K562 (cell line): ENCODE results near the gene ANKS1A. TPM values are rescaled to one million over a fixed set of nuclear protein-coding genes. Genes with fewer than 3 reads are reported as not detected.
A peak's percentile ranks its signal among the peaks of the same experiment; 100 is the strongest.

ENCODE experiments used
- ATF7 ChIP-seq: fragments of 450-650 bp; IDR thresholded peaks from 2 replicates; pipeline ENCODE4 v1.7.1; 2014; ENCODE audit warnings: mild to moderate bottlenecking, moderate library complexity
- CHD1 ChIP-seq: fragments of 200-600 bp; sonication (generic); IDR thresholded peaks from one replicate; pipeline ENCODE4 v1.6.1; 2012; ENCODE audit warnings: mild to moderate bottlenecking, moderate library complexity, low read length, inconsistent platforms
- COPS2 ChIP-seq: fragments of 450-650 bp; conservative IDR thresholded peaks from 2 replicates; pipeline ENCODE4 v1.6.1; 2016; ENCODE audit warnings: mild to moderate bottlenecking, moderate library complexity
- ERF ChIP-seq: fragments of 450-650 bp; formaldehyde crosslinking; IDR thresholded peaks from 2 replicates; pipeline ENCODE4 v1.4.0; 2020; ENCODE audit warnings: mild to moderate bottlenecking, mixed read lengths
- ETV5 ChIP-seq: sonication (generic); formaldehyde crosslinking; IDR thresholded peaks from 2 replicates; pipeline ENCODE4 v1.4.0; 2020; ENCODE audit warnings: low read depth, mild to moderate bottlenecking, missing genetic modification reagents
- FOXK1 ChIP-seq: sonication (generic); formaldehyde crosslinking; IDR thresholded peaks from 2 replicates; pipeline ENCODE4 v1.8.0; 2022; ENCODE audit warnings: missing genetic modification reagents, mild to moderate bottlenecking, borderline replicate concordance
- HDAC1 ChIP-seq, 2 experiments: fragments of 450-650 bp; IDR thresholded peaks; 2 replicates each; pipeline ENCODE4 v1.6.1; 2016 to 2017; ENCODE audit warnings: inconsistent platforms in 1 of 2, mild to moderate bottlenecking in 1 of 2, moderate library complexity in 1 of 2
- KLF13 ChIP-seq: fragments of 450-650 bp; IDR thresholded peaks from 2 replicates; pipeline ENCODE4 v1.6.1; 2016; ENCODE audit warnings: missing genetic modification characterization, low read depth, mild to moderate bottlenecking, missing compliant biosample characterization, moderate library complexity, borderline replicate concordance
- MED1 ChIP-seq: sonication (generic); formaldehyde crosslinking; IDR thresholded peaks from 2 replicates; pipeline ENCODE4 v1.8.1; 2023; ENCODE audit warnings: missing genetic modification reagents, borderline replicate concordance
- MIER1 ChIP-seq: fragments of 450-650 bp; IDR thresholded peaks from 2 replicates; pipeline ENCODE4 v1.6.1; 2016; ENCODE audit warnings: antibody characterized with exemption, mild to moderate bottlenecking, low read depth
- MTF1 ChIP-seq: fragments of 250-450 bp; sonication (Bioruptor Pico); IDR thresholded peaks from 2 replicates; pipeline ENCODE4 v1.9.0; 2021; ENCODE audit warnings: moderate library complexity, mild to moderate bottlenecking, inconsistent platforms, borderline replicate concordance
- NFATC3 ChIP-seq: fragments of 450-650 bp; IDR thresholded peaks from 2 replicates; pipeline ENCODE4 v1.6.1; 2017; ENCODE audit warnings: mild to moderate bottlenecking
- NFXL1 ChIP-seq: fragments of 450-650 bp; formaldehyde crosslinking; IDR thresholded peaks from 2 replicates; pipeline ENCODE4 v1.4.0; 2021; ENCODE audit warnings: mild to moderate bottlenecking
- OTX1 ChIP-seq: fragments of 450-650 bp; formaldehyde crosslinking; IDR thresholded peaks from 2 replicates; pipeline ENCODE4 v1.4.0; 2022; ENCODE audit warnings: mild to moderate bottlenecking
- PHB2 ChIP-seq: fragments of 450-650 bp; IDR thresholded peaks from 2 replicates; pipeline ENCODE4 v1.6.1; 2017; ENCODE audit warnings: low read depth
- RBFOX2 ChIP-seq: fragments of 200-400 bp; formaldehyde crosslinking; IDR thresholded peaks from 2 replicates; pipeline ENCODE4 v1.6.1; 2017; ENCODE audit warnings: low read depth, mild to moderate bottlenecking, low read length, moderate library complexity
- SETDB1 ChIP-seq: IDR thresholded peaks from one replicate; pipeline ENCODE4 v1.6.1; 2012; ENCODE audit warnings: low read length, control low read depth, inconsistent platforms
- SMARCB1 ChIP-seq: IDR thresholded peaks from 2 replicates; pipeline ENCODE4 v1.6.1; 2011; ENCODE audit warnings: improper control_type of control experiment, low read depth; ENCODE audit not compliant: insufficient read length
- SP1 ChIP-seq: sonication (generic); formaldehyde crosslinking; IDR thresholded peaks from 2 replicates; pipeline ENCODE4 v1.8.1; 2022; ENCODE audit warnings: mild to moderate bottlenecking, missing genetic modification reagents
- TSC22D4 ChIP-seq: fragments of 450-650 bp; IDR thresholded peaks from 2 replicates; pipeline ENCODE4 v1.6.1; 2016; ENCODE audit warnings: missing genetic modification characterization, missing biosample characterization, control low read depth
- U2AF2 ChIP-seq: fragments of 200-400 bp; formaldehyde crosslinking; optimal IDR thresholded peaks from 2 replicates; pipeline ENCODE3; 2017; ENCODE audit warnings: low read depth, mild to moderate bottlenecking, low read length
- ZEB2 ChIP-seq: fragments of 450-650 bp; IDR thresholded peaks from 2 replicates; pipeline ENCODE4 v1.6.1; 2016
- ZNF408 ChIP-seq: fragments of 250-450 bp; sonication (Bioruptor Pico); IDR thresholded peaks from 2 replicates; pipeline ENCODE4 v1.4.0; 2020; ENCODE audit warnings: low read depth, mild to moderate bottlenecking, moderate library complexity
- polyA plus RNA-seq, 8 experiments: library from polyadenylated mRNA; depleted of rRNA in 4 of 8; stranded (reverse) in 5 of 8; unstranded in 3 of 8; fragments of >200 nt; fragmentation: Nextera tagmentation in 2 of 8; fragmentation: Illumina TruSeq in 1 of 8; extraction: Ambion mirVana in 2 of 8; extraction: Trizol in 1 of 8; gene quantifications; 2 replicates each; pipeline versions ENCODE4 v1.2.1 to v1.2.3, GENCODE V29; 2011 to 2014; ENCODE audit warnings: inconsistent platforms in 1 of 8, missing spikeins in 1 of 8
- total RNA-seq, 7 experiments: library from RNA; depleted of rRNA in 6 of 7; stranded (reverse); fragments of >200 nt in 6 of 7; fragmentation: Illumina TruSeq in 2 of 7; extraction: Trizol in 2 of 7; gene quantifications; 2 replicates each; pipeline versions ENCODE4 v1.2.1 to v1.2.3, GENCODE V29; 2011 to 2021; ENCODE audit warnings: low replicate concordance in 1 of 7
- TF ChIP-seq, protein P1 (sequence below): sonication (generic); formaldehyde crosslinking; IDR thresholded peaks from 2 replicates; pipeline ENCODE4 v1.8.0; 2022; ENCODE audit warnings: missing genetic modification reagents, mild to moderate bottlenecking, moderate library complexity, borderline replicate concordance
- TF ChIP-seq, protein P2 (sequence below): IDR thresholded peaks from 2 replicates; pipeline ENCODE4 v1.6.1; 2014; ENCODE audit warnings: antibody characterized with exemption
- TF ChIP-seq, protein P3 (sequence below): fragments of 450-650 bp; formaldehyde crosslinking; IDR thresholded peaks from 2 replicates; pipeline ENCODE4 v1.4.0; 2022; ENCODE audit warnings: mild to moderate bottlenecking, moderate library complexity
- TF ChIP-seq, protein P4 (sequence below): fragments of 250-450 bp; sonication (Bioruptor Pico); IDR thresholded peaks from 2 replicates; pipeline ENCODE4 v1.4.0; 2020; ENCODE audit warnings: mild to moderate bottlenecking, moderate library complexity

The ANKS1A gene
- total and polyA plus RNA-seq, 9 of the 15 experiments (the other 6 are each of a cell fraction or from before 2014, with no cell fraction given): 1.1 to 13.8 (median 5.3) TPM

DNA sequence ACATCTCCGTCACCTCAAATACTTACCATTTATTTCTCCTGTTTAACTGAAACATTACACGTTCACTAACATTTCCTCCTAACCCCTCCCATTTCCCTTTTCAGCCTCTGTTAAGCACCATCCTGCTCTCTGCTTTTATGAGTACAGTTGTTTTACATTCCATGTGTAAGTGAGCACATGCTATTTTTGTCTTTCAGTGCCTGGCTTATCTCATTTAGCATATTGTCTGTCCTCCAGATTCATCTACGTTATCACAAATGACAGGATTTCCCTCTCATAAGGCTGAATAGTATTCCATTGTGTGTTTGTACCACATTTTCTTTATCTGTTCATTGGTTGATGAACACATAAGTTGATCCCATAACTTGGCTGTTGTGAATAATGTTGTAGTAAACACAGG lies 23.9 kb upstream of the ANKS1A start (continued):
- TF ChIP-seq ETV5 (CRISPR knock-in tag) (no peak), HDAC1 (IDR thresholded peaks at IDR 0.05) (peak; percentile 92 to 100; a peak in 3 of 4 replicates), OTX1 (CRISPR knock-in tag) (no peak), U2AF2 (no peak), MIER1 (no peak), SP1 (CRISPR knock-in tag) (peak; percentile 72), COPS2 (no peak), KLF13 (tag) (no peak), ATF7 (peak; percentile 84), SMARCB1 (no peak), CHD1 (no peak), ERF (CRISPR knock-in tag) (no peak), MED1 (CRISPR knock-in tag) (no peak), ZEB2 (peak; percentile 63; the same call in 1 of the 2 replicates), NFXL1 (CRISPR knock-in tag) (no peak), NFATC3 (no peak; the same call in 1 of the 2 replicates), SETDB1 (no peak), ZNF408 (CRISPR knock-in tag) (no peak), TSC22D4 (tag) (no peak), FOXK1 (no peak), MTF1 (CRISPR knock-in tag) (no peak), PHB2 (peak; percentile 90), RBFOX2 (no peak)
- TF ChIP-seq, protein P1, sequence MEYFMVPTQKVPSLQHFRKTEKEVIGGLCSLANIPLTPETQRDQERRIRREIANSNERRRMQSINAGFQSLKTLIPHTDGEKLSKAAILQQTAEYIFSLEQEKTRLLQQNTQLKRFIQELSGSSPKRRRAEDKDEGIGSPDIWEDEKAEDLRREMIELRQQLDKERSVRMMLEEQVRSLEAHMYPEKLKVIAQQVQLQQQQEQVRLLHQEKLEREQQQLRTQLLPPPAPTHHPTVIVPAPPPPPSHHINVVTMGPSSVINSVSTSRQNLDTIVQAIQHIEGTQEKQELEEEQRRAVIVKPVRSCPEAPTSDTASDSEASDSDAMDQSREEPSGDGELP (CRISPR knock-in tag): no peak; the same call in 1 of the 2 replicates
- TF ChIP-seq, protein P2, sequence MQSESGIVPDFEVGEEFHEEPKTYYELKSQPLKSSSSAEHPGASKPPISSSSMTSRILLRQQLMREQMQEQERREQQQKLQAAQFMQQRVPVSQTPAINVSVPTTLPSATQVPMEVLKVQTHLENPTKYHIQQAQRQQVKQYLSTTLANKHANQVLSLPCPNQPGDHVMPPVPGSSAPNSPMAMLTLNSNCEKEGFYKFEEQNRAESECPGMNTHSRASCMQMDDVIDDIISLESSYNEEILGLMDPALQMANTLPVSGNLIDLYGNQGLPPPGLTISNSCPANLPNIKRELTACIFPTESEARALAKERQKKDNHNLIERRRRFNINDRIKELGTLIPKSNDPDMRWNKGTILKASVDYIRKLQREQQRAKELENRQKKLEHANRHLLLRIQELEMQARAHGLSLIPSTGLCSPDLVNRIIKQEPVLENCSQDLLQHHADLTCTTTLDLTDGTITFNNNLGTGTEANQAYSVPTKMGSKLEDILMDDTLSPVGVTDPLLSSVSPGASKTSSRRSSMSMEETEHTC: no peak
- TF ChIP-seq, protein P3, sequence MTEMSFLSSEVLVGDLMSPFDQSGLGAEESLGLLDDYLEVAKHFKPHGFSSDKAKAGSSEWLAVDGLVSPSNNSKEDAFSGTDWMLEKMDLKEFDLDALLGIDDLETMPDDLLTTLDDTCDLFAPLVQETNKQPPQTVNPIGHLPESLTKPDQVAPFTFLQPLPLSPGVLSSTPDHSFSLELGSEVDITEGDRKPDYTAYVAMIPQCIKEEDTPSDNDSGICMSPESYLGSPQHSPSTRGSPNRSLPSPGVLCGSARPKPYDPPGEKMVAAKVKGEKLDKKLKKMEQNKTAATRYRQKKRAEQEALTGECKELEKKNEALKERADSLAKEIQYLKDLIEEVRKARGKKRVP (CRISPR knock-in tag): no peak
- TF ChIP-seq, protein P4, sequence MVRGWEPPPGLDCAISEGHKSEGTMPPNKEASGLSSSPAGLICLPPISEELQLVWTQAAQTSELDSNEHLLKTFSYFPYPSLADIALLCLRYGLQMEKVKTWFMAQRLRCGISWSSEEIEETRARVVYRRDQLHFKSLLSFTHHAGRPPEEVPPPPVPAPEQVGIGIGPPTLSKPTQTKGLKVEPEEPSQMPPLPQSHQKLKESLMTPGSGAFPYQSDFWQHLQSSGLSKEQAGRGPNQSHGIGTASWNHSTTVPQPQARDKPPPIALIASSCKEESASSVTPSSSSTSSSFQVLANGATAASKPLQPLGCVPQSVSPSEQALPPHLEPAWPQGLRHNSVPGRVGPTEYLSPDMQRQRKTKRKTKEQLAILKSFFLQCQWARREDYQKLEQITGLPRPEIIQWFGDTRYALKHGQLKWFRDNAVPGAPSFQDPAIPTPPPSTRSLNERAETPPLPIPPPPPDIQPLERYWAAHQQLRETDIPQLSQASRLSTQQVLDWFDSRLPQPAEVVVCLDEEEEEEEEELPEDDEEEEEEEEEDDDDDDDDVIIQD (CRISPR knock-in tag): no peak
